Suprapubic skin (tissue), 3 donors: ENCODE results near the gene HENMT1.

Source experiments
- POLR2A ChIP-seq, 2 donors: fragments of 450-650 bp; IDR thresholded peaks; one replicate each; pipeline ENCODE4 v1.6.1; 2017; ENCODE audit warnings: antibody characterized with exemption in 2 of 2, mild to moderate bottlenecking in 2 of 2, moderate library complexity in 2 of 2
- TF ChIP-seq, protein P1 (sequence below), 2 donors: fragments of 200-600 bp in 1 of 2; fragments of 450-650 bp in 1 of 2; sonication (generic) in 1 of 2; IDR thresholded peaks; one replicate each; pipeline ENCODE4 v1.5.1; 2016 to 2019; ENCODE audit warnings: antibody characterized with exemption in 2 of 2, mild to moderate bottlenecking in 1 of 2, moderate library complexity in 1 of 2

DNA sequence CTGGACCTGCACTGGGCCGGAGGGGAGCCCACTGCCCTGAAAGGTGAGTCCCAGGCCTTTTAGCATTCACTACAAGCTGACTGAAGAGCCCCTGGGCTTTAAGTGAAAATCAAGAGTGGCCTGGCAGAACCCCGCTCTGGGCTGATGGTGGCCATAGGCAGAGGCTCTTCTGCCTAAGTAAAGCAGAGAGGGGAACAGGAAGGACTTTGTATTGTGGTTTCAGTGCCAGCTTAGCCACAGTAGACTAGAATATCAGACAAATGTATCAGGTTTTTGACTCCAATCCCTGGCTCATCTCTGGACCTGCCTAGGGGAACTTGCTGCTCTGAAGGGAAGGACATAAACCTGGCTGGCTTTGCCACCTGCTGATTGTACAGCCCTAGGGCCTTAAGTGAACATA lies 10.2 kb upstream of the HENMT1 start:
- TF ChIP-seq, protein P1, sequence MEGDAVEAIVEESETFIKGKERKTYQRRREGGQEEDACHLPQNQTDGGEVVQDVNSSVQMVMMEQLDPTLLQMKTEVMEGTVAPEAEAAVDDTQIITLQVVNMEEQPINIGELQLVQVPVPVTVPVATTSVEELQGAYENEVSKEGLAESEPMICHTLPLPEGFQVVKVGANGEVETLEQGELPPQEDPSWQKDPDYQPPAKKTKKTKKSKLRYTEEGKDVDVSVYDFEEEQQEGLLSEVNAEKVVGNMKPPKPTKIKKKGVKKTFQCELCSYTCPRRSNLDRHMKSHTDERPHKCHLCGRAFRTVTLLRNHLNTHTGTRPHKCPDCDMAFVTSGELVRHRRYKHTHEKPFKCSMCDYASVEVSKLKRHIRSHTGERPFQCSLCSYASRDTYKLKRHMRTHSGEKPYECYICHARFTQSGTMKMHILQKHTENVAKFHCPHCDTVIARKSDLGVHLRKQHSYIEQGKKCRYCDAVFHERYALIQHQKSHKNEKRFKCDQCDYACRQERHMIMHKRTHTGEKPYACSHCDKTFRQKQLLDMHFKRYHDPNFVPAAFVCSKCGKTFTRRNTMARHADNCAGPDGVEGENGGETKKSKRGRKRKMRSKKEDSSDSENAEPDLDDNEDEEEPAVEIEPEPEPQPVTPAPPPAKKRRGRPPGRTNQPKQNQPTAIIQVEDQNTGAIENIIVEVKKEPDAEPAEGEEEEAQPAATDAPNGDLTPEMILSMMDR (IDR thresholded peaks at IDR 0.05) = no peak
- no peak for TF ChIP-seq POLR2A (IDR thresholded peaks at IDR 0.05)
